HS-5 (cell line): ENCODE results near the gene CASKIN2.

Experiments
- DNase-seq: peaks from one replicate; pipeline ENCODE4 v3.0.0-alpha.2; 2012; ENCODE audit warnings: low read depth

CASKIN2 gene

GRCh38 chr17:75515496-75516254, at the start of gene CASKIN2:
CASKIN2 (minus strand) TSS chr17:75515537; CDS start chr17:75513804, 1,733 bp downstream.
- peak; percentile 60 for DNase-seq

- DNase-seq: peak; percentile 22
Measured at GRCh38 chr17:75565066-75565465, 49.7 kb upstream of the CASKIN2 start.

- no peak for DNase-seq
Measured at GRCh38 chr17:75564195-75564594, 48.9 kb upstream of the CASKIN2 start.

- no peak for DNase-seq
Measured at GRCh38 chr17:75563063-75563758, 47.9 kb upstream of the CASKIN2 start.

- DNase-seq: no peak
Measured at GRCh38 chr17:75561927-75562603, 46.7 kb upstream of the CASKIN2 start.

- no peak for DNase-seq
Measured at GRCh38 chr17:75559958-75560533, 44.7 kb upstream of the CASKIN2 start.

- DNase-seq: no peak
Measured at GRCh38 chr17:75558666-75559530, 43.6 kb upstream of the CASKIN2 start.

GRCh38 chr17:75557852-75558665, 42.7 kb upstream of the CASKIN2 start:
- no peak for DNase-seq

GRCh38 chr17:75557075-75557851, 41.9 kb upstream of the CASKIN2 start:
- no peak for DNase-seq

GRCh38 chr17:75555679-75556153, 40.4 kb upstream of the CASKIN2 start:
- no peak for DNase-seq

- DNase-seq: no peak
Measured at GRCh38 chr17:75553295-75554110, 38.2 kb upstream of the CASKIN2 start.

GRCh38 chr17:75552425-75553294, 37.3 kb upstream of the CASKIN2 start:
- DNase-seq: no peak

- no peak for DNase-seq
Measured at GRCh38 chr17:75551266-75551665, 35.9 kb upstream of the CASKIN2 start.

GRCh38 chr17:75550139-75550465, 34.8 kb upstream of the CASKIN2 start:
- DNase-seq: no peak

- no peak for DNase-seq
Measured at GRCh38 chr17:75549246-75550138, 34.2 kb upstream of the CASKIN2 start.

- no peak for DNase-seq
Measured at GRCh38 chr17:75548813-75549212, 33.5 kb upstream of the CASKIN2 start.

- no peak for DNase-seq
Measured at GRCh38 chr17:75547091-75547490, 31.8 kb upstream of the CASKIN2 start.
